Kasumi-1 (cell line): Measurements from ENCODE around the gene KLHL26.

Experiments used
- DNase-seq, 2 experiments: peaks; one replicate each; lab custom pipeline; 2025; lab: John Stamatoyannopoulos, UW

KLHL26 gene

DNA sequence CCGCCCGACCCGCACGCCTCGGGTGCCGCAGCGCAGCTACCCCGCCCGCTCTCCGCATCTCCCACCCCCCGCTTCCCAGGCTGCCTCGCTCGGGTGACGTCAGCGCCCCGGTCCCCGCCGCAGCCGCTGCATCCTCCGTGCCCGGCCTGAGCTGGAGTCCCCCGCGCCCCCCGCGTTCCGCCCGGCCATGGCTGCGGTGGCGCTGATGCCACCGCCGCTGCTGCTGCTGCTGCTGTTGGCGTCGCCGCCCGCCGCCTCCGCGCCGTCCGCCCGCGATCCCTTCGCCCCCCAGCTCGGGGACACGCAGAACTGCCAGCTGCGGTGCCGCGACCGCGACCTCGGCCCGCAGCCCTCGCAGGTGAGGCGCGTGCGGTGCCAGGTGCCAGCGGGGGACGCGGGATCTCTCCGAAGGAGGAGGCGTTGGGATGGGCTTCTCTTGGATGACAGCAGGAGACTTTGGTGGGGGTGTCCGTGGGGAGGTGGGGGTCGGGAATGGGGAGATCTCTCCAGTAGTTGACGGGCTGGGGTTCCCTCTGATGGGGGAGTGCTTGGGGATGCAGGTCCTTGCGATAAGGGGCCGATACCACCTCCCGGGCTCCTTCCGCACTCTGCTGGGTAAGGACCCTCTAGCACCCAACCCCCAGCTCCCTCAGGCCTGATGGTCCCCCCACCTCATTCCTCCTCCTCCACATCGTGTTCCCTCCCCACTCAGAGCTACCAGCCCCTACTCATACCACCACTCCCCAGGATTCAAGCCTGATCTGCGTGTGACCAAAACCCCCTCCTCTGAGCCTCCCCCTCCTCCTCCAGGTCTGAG is 23.8 kb upstream of the KLHL26 start, which contains the start of gene TMEM59L:
Gene TMEM59L, plus strand, starts transcription at position 99 of the 817 bp plus-strand sequence. Its CDS starts 89 bp downstream, at position 188.
- no peak for DNase-seq

DNA sequence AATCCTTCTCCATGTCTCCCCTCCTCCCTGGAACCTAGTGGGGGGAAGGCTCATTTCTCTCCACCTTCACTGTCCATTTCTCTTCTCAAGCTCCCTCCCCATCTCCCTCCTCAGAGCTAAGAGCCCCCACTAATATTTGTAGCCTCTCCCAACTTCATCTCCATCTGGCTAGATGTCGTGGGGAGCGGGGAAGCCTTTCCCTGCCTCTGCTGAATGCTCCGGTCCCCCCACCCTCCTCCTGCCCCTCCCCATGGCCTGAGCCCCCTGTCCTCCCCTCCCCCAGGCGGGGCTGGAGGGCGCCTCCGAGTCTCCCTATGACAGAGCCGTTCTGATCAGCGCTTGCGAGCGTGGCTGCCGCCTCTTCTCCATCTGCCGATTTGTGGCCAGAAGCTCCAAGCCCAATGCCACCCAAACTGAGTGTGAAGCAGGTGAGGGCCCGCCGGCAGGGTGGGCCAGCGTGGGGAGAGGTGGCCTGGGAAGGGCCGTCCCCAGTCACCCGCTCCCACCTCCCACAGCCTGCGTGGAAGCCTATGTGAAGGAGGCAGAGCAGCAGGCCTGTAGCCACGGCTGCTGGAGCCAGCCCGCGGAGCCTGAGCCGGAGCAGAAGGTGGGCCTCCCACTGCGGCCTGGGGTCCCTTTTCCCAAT is 23.1 kb upstream of the KLHL26 start:
- DNase-seq, result no peak

DNA sequence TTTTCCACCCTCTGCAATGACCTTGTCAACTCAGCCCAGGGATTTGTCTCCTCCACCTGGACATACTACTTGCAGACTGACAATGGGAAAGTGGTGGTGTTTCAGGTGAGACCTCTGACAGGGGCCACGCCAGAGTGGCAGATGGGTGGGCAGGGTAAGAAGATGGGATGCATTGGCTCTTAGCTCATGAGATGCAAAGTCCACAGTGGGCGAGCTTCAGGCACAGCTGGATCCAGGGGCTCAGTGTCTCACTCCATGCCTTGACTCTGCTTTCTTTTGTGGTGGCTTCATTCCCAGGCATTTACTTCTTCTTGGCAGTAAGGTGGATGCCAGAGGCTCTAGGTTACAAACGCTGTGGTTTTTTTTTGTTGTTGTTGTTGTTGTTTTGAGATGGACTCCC is 20.8 kb upstream of the KLHL26 start:
- DNase-seq, result no peak

GRCh38 chr19:18617562-18617961 is 19.3 kb upstream of the KLHL26 start:
- no peak for DNase-seq

GRCh38 chr19:18618236-18618635 is 18.6 kb upstream of the KLHL26 start:
- no peak for DNase-seq

DNA sequence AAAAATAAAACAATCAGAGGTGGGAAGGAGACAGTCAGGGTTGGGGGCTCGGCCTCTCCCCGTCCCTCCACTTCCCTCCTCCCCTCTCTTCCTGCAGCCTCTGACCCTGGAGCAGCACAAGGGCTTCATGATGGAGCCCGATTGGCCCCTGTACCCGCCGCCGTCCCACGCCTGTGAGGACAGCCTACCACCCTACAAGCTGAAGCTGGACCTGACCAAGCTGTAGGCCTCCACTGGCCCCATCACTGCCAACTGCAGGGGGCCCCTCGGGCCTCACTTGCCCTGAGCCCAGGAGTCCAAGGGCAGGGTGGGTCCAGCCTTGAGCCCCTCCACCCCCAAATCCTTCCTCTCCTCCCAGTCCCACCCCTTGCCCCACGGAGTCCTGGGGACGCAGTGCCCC is 16.5 kb upstream of the KLHL26 start:
- no peak for DNase-seq

- DNase-seq, result no peak
These were observed 15.9 kb upstream of the KLHL26 start for GRCh38 chr19:18620902-18621301.

DNA sequence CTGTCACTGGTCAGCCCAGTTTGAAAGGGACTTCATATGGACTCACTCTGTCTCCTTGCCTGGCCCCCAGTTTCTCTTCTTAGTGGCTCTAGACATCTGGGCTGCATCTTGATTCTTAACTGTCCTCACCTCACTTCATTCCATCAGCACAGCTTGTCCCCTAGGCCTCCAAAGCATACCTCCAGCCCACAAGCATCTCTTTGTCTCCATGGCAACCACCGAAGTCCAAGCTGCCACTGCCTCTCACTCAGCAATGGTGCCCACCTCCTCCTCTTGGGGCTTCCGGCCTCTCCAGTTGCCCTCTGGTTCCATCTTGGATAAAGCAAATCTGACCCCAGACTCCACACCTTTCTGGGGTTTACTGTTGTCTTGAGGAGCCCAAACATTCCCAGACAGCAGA is 9.9 kb upstream of the KLHL26 start:
- DNase-seq, result no peak

- DNase-seq, result no peak
These were observed 7.4 kb upstream of the KLHL26 start for GRCh38 chr19:18629166-18630088.

GRCh38 chr19:18633321-18633720 is 3.5 kb upstream of the KLHL26 start:
- DNase-seq, result no peak

GRCh38 chr19:18634612-18635297 is 2.1 kb upstream of the KLHL26 start:
- no peak for DNase-seq

- DNase-seq, result no peak
These were observed 1.0 kb upstream of the KLHL26 start for GRCh38 chr19:18635831-18636182.

DNA sequence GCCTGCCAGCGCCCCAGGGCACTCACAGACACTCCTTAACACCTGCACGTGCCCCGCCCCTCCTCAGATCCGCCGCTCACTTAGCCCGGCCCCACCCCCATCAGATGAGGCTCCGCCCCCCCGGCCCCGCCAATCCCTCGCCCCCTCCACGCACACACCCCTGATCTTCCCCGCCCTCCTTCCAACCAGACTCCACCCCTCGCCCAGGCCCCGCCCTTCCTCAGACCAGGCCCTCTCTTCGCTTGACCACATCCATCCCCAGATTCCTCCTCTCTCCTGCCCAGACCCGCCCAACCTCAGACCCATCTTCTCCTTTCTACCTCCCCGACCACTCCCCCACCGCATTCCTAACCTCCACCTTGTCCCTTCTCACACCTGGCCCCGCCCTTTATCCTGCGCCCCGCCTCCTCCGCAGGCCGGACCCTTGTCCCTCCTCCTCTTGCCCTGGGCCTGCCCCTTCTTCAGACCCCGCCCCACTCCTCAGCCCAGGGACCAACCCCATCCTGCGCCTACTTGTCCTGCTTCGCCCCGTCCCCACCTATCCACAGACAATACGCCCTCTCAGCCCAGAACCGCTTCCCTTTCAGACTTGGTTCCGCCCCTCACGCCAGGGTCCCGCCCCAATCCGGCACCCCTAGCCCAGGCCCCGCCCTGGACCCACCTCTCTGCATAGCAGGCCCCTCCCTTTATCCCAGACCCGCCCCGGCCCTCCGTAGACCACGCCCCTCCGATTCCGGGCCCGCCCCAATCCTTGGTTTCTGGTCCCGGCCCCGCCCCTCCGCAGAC is 452 bp upstream of the KLHL26 start:
- DNase-seq, result peak; percentile 96

GRCh38 chr19:18637673-18638630 is 1.1 kb downstream of the KLHL26 start:
- DNase-seq, result peak; percentile 19 to 46

GRCh38 chr19:18639706-18640243 is 2.9 kb downstream of the KLHL26 start:
- DNase-seq, result no peak

- DNase-seq, result peak; percentile 88 to 95
These were observed 7.6 kb downstream of the KLHL26 start for GRCh38 chr19:18644196-18645034.

- DNase-seq, result no peak
These were observed 8.2 kb downstream of the KLHL26 start for GRCh38 chr19:18645035-18645511.
